Epithelial cell of esophagus (primary cell): Measurements from ENCODE around the gene SYMPK.

Experiments
- DNase-seq: peaks from one replicate; pipeline ENCODE4 v3.0.0; 2010; ENCODE audit warnings: low read depth
- H3K4me3 ChIP-seq: 2 replicates; pipeline ENCODE4 v1.5.1; 2011; ENCODE audit warnings: mild to moderate bottlenecking, low read length, control low read depth
- CTCF ChIP-seq: IDR thresholded peaks from 2 replicates; pipeline ENCODE4 v1.5.1; 2011; ENCODE audit warnings: low read depth, mild to moderate bottlenecking, low read length, control low read depth, inconsistent platforms; ENCODE audit not compliant: insufficient read depth; ENCODE audit errors: missing control alignments

The SYMPK gene

GRCh38 chr19:45852983-45853382 lies 10.0 kb downstream of the SYMPK start:
- H3K4me3 ChIP-seq, result no peak overlapping the region
- TF ChIP-seq CTCF, result no peak

GRCh38 chr19:45852145-45852750 lies 10.7 kb downstream of the SYMPK start:
- no peak overlapping the region for H3K4me3 ChIP-seq
- DNase-seq, result no peak
- no peak for TF ChIP-seq CTCF

More at GRCh38 chr19:45852983-45853382, 10.0 kb downstream of the SYMPK start:
- no peak for DNase-seq

- no peak overlapping the region for H3K4me3 ChIP-seq
- DNase-seq, result no peak
- TF ChIP-seq CTCF, result peak; percentile 46
These were observed 14.0 kb downstream of the SYMPK start for GRCh38 chr19:45848922-45849321.

- H3K4me3 ChIP-seq, result no peak overlapping the region
- TF ChIP-seq CTCF, result no peak
- DNase-seq, result no peak
These were observed 15.3 kb downstream of the SYMPK start for GRCh38 chr19:45847663-45848062.

GRCh38 chr19:45842198-45842597 lies 20.7 kb downstream of the SYMPK start:
- no peak for DNase-seq
- TF ChIP-seq CTCF, result no peak
- H3K4me3 ChIP-seq, result no peak overlapping the region

- DNase-seq, result no peak
- no peak overlapping the region for H3K4me3 ChIP-seq
- TF ChIP-seq CTCF, result no peak
These were observed 28.0 kb downstream of the SYMPK start for GRCh38 chr19:45834970-45835369.

- H3K4me3 ChIP-seq, result no peak overlapping the region
- TF ChIP-seq CTCF, result no peak
- DNase-seq, result no peak
These were observed 34.0 kb downstream of the SYMPK start for GRCh38 chr19:45828945-45829344.
